Pancreas (tissue), 10 donors: ENCODE data around the gene ERCC6L. TPM values are rescaled to one million over a fixed set of nuclear protein-coding genes. Genes with fewer than 3 reads are reported as not detected.

ENCODE experiments used
- ATAC-seq, 4 donors: fragments of 200-7000 bp; cut with Tn5 transposase; one replicate each; pipeline versions ENCODE4 v1.8.0 to v1.9.1; 2020; ENCODE audit warnings: mild to moderate bottlenecking in 4 of 4, moderate library complexity in 4 of 4
- DNase-seq, 6 donors: peaks; one replicate each; pipeline ENCODE4 v3.0.0-alpha.2; 2020
- FAIRE-seq: peaks from 2 replicates; lab custom pipeline; 2012; peaks lifted over from hg19 to GRCh38; lab: Jason Lieb, UNC
- H3K27ac ChIP-seq, 4 donors: fragments of 200-600 bp; sonication (generic); 1 replicate in 3 of 4; 2 replicates in 1 of 4; pipeline versions ENCODE4 v1.5.0 to v1.8.0; 2020
- H3K27me3 ChIP-seq, 4 donors: fragments of 200-600 bp; one replicate each; pipeline ENCODE4 v1.8.0; 2021
- H3K36me3 ChIP-seq, 3 donors: fragments of 200-600 bp; sonication (generic) in 1 of 3; one replicate each; pipeline versions ENCODE4 v1.5.0 to v1.8.0; 2020 to 2021
- H3K4me1 ChIP-seq, 3 donors: fragments of 200-600 bp; one replicate each; pipeline ENCODE4 v1.8.0; 2021
- H3K4me3 ChIP-seq, 4 donors: fragments of 200-600 bp; sonication (generic) in 2 of 4; one replicate each; pipeline versions ENCODE4 v1.5.0 to v1.8.0; 2020 to 2021
- H3K9me3 ChIP-seq, 4 donors: fragments of 200-600 bp; one replicate each; pipeline ENCODE4 v1.8.0; 2021
- CTCF ChIP-seq, 4 donors: fragments of 200-600 bp; sonication (generic) in 3 of 4; IDR thresholded peaks; one replicate each; pipeline versions ENCODE4 v1.5.0 to v1.8.0; 2021; ENCODE audit warnings: antibody characterized with exemption in 4 of 4
- WGBS, 2 donors: extraction: QIAGEN DNeasy Blood & Tissue Kit; methylation state at CpG; one replicate each; pipeline ENCODE4 v1.1.7; 2013; 5-methylcytosine and 5-hydroxymethylcytosine counted together
- intact Hi-C, 3 donors: fragments of 100-400 bp; cut with DNase I; formaldehyde crosslinking; loops; one replicate each; pipeline versions ENCODE4 v1.11.1 to v1.14.2; 2022
- polyA plus RNA-seq, 2 donors: library from polyadenylated mRNA; stranded (reverse); fragments of 200-250 nt; gene quantifications; one replicate each; pipeline ENCODE4 v1.2.3, GENCODE V29; 2013
- total RNA-seq, 6 donors: library from RNA; stranded (reverse); fragmentation: NEBNext Ultra II Directional in 4 of 6; extraction: Animal tissue kit (Norgen Biotek cat#: 25700) in 4 of 6; gene quantifications; one replicate each; pipeline versions ENCODE4 v1.2.1 to v1.2.4, GENCODE V29; 2021 to 2023
- donor health status: healthy with polysubstance abuse.
- donor health status: DM: no; HTN: no; CAD: no; lungs with moderate emphysema.
- donor health status: DM: no; HTN: no; CAD: no.
- donor health status: control.
- donor health status: control.
- donor health status: Bipolar disorder and iron deficiency.
- donor health status: DM: yes; HTN: yes; CAD: no.
- donor health status: DM: no; HTN: no; CAD: no.
- donor health status: DM: no; HTN: no; CAD: no.
- donor health status: DM: yes; HTN: yes; CAD: no.

The ERCC6L gene
- total and polyA plus RNA-seq, 8 donors = 0.04 to 0.13 (median 0.09) TPM; not detected in 3

GRCh38 chrX:72270316-72270866 lies 31.6 kb upstream of the ERCC6L start:
- H3K9me3 ChIP-seq = no peaks in the 10 kb centered on the region
- intact Hi-C loops = no loop called here
- no peak overlapping the region for H3K27ac ChIP-seq
- peaks cover 4 to 78% (median 39%) of the 10 kb centered on the region in 3 donors for H3K36me3 ChIP-seq
- ATAC-seq = peak in 1 of 4 donors; percentile 23
- WGBS, 2 donors = 90 to 93% methylated on average over 5 of the region's 5 CpGs
- no peak for TF ChIP-seq CTCF (IDR thresholded peaks at IDR 0.05)
- no peaks in the 10 kb centered on the region for H3K27me3 ChIP-seq
- no peak overlapping the region for H3K4me3 ChIP-seq
- H3K4me1 ChIP-seq = peaks cover 3 to 13% (median 6%) of the 10 kb centered on the region in 3 donors
- FAIRE-seq = no peak
- DNase-seq = no peak

GRCh38 chrX:72269671-72270251 lies 30.9 kb upstream of the ERCC6L start:
- FAIRE-seq (no peak), DNase-seq (no peak), ATAC-seq (peak in 1 of 4 donors; percentile 28)
- peaks cover 4 to 73% (median 36%) of the 10 kb centered on the region in 3 donors for H3K36me3 ChIP-seq
- no peak overlapping the region for H3K4me3 ChIP-seq
- no peak overlapping the region for H3K27ac ChIP-seq
- no peaks in the 10 kb centered on the region for H3K27me3 ChIP-seq
- no peak for TF ChIP-seq CTCF (IDR thresholded peaks at IDR 0.05)
- H3K4me1 ChIP-seq = peaks cover 0 to 6% (median 5%) of the 10 kb centered on the region in 3 donors
- WGBS, 2 donors = 76 to 79% methylated on average over 3 of the region's 3 CpGs
- intact Hi-C loops = no loop called here
- H3K9me3 ChIP-seq = no peaks in the 10 kb centered on the region

GRCh38 chrX:72268597-72269365 lies 30.0 kb upstream of the ERCC6L start:
- peaks cover 4 to 63% (median 33%) of the 10 kb centered on the region in 3 donors for H3K36me3 ChIP-seq
- no peaks in the 10 kb centered on the region for H3K27me3 ChIP-seq
- H3K4me3 ChIP-seq = no peak overlapping the region
- FAIRE-seq (peak; percentile 29), DNase-seq (no peak), ATAC-seq (no peak)
- H3K9me3 ChIP-seq = no peaks in the 10 kb centered on the region
- intact Hi-C loops = no loop called here
- no peak for TF ChIP-seq CTCF (IDR thresholded peaks at IDR 0.05)
- peaks cover 0 to under 1% (median 0%) of the 10 kb centered on the region in 3 donors for H3K4me1 ChIP-seq
- no peak overlapping the region for H3K27ac ChIP-seq
- 93 to 95% methylated on average over 2 of the region's 2 CpGs for WGBS, 2 donors

GRCh38 chrX:72265263-72265662 lies 26.4 kb upstream of the ERCC6L start:
- Histone ChIP-seq H3K4me3 (no peak overlapping the region), H3K9me3 (no peaks in the 10 kb centered on the region), H3K36me3 (peaks cover 0 to 30% (median 9%) of the 10 kb centered on the region in 3 donors), H3K4me1 (no peaks in the 10 kb centered on the region), H3K27ac (no peak overlapping the region), H3K27me3 (no peaks in the 10 kb centered on the region)
- DNase-seq (no peak), ATAC-seq (no peak), FAIRE-seq (no peak)
- intact Hi-C loops = no loop called here
- TF ChIP-seq CTCF (IDR thresholded peaks at IDR 0.05) = no peak
- 94 to 95% methylated on average over 3 of the region's 3 CpGs for WGBS, 2 donors
